ENCODE data around the gene SRSF10.

- TF ChIP-seq POLR2A (IDR thresholded peaks at IDR 0.05) (no peak), CTCF (IDR thresholded peaks at IDR 0.05 in 4 of 5, conservative IDR thresholded peaks at IDR 0.05 in 1 of 5) (no peak)
Measured at GRCh38 chr1:24015221-24016210, 35.4 kb upstream of the SRSF10 start.

Measured in gastrocnemius medialis (tissue), 4 donors.